COLO668 (cell line): ENCODE data around the gene SASH1.
A peak's percentile ranks its signal among the peaks of the same experiment; 100 is the strongest.

Source experiments
- DNase-seq: peaks from one replicate; lab custom pipeline; 2025; ENCODE audit not compliant: unreplicated experiment; lab: John Stamatoyannopoulos, UW

Gene SASH1

DNA sequence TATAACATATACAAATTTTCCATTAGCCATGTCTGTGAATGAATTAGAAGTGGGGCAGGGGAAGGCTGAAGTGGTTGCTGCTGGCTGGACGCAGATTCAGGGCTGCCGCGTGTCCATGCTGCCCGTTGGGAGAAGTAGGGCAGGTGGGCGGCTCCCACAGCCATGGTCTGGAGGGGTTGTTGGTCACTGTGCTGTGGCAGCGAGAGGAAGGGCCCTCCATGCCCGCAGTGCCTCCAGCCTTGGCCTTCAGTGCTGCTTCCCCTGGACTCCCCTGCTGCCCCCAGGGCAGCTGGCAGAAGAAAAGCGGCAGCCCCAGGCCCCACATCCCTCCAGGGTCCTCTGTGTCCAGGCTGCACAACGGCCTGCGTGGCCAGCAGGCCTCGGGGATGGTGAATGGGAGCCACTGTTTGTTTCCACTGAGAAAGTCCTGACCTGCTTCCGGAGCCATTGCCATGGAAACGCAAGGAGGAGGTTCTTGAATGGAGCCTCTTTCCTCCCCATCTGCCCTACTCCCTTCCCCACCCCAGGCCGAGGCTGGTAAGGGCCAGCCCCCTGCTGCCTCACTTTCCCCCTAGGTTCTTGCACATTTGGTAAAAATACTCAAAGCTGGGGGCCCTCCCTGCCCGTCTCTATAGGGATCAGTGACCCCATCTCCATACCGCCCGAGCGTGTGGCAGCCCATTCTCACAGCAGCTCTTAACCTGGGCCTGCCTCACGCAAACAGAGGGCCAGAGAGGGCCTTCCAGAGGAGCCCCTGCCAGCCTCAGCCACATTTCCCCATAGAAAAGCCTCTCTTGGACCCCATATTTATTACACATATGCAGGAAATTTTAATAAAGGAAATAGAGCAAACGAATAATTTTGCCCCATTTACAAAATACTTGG lies 113.3 kb downstream of the SASH1 start:
- DNase-seq, result no peak

DNA sequence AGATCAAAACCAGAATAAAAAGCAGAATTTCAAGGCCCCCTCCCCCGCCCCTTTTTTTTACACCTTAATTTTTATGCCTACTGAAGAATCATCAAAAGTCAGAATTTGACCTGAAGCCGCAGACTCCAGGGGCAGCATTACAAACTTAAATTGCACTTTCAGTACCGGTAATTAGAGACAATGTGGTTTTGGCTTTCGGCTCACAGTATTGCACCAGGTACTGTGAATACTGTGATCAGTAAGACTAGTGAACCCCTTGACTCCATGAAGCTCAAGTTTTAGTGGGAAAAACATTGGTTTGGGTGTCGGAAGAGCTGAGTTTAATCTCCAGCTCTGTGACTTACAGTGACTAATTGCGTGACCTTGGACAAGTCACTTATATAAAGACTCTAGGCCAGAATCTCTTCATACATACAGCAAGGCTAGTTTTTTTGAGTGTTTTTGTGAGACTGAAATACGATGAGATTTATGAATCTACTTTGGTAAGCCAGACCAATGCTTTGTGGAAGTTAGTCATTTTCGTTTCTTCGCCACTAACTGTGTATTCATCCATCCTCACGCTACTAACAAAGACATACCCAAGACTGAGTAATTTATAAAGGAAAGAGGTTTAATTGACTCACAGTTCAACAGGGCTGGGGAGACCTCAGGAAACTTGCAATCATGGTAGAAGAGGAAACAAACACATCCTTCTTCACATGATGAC lies 114.7 kb downstream of the SASH1 start:
- no peak for DNase-seq

DNA sequence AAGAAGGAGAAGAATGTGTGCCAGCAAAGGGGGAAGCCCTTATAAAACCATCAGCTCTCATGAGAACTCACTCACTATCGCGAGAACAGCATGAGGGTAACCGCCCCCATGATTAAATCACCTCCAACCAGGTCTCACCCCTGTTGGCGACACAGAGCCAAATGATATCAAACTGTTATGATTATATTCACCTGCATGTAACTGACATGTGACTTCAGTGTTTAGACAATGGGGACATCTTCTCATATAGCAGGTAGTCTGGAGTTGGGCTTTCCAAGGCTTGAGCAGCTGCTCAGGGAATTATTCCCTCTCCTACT lies 115.2 kb downstream of the SASH1 start:
- no peak for DNase-seq

DNA sequence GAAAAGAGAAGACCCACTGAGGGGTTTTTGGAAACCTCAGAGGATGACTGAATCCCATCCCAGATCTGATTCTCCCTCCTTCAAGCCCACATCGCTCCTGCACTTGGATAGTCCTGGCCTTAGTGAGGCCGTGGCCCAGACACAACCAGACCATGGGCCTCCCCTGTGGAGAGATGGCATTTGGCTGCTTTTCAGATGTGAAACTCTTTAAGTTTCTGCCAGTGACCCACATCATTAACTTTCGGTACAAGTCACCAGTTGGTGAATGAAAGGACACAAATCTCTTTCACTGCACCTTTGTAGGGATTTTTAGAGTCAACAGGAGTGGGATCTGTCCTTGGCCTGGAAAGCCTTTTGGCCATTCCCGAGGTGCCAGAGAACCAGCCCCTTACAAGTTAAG lies 116.6 kb downstream of the SASH1 start:
- no peak for DNase-seq

DNA sequence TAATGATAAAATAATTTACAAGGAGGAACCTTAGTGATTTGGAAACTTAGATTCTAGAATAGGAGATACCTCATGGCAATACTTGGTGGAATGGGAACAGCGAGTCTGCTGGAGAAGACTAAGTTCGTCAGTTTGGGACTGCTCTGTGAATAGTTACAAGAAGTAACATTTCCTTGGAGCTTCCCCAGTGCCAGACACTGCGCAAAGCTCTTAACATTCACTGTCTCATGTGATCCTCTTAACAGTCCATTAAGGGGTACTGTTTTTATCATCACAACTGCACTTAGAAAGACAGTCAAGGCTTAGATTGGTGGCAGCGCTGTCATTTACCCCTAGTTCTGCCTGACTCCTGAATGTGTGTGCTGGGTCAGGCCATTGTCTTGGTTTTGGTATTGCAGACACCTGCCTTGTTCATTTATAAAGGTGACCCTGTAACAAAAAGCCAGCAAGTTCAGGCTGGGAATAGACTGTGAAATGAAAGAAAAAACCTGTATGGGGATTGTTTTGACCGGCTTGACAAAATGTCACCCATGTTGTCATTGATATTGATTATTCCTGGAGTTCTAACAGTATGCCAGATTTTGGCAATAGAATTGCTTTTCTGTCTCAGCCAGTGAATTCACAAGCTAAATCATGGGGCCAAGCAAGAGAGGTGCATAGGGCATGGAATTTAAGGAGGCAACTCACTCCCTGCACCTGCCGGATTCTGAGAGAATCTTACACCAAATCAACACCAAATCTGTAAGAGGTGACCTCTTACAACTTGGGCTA lies 118.4 kb downstream of the SASH1 start:
- no peak for DNase-seq

DNA sequence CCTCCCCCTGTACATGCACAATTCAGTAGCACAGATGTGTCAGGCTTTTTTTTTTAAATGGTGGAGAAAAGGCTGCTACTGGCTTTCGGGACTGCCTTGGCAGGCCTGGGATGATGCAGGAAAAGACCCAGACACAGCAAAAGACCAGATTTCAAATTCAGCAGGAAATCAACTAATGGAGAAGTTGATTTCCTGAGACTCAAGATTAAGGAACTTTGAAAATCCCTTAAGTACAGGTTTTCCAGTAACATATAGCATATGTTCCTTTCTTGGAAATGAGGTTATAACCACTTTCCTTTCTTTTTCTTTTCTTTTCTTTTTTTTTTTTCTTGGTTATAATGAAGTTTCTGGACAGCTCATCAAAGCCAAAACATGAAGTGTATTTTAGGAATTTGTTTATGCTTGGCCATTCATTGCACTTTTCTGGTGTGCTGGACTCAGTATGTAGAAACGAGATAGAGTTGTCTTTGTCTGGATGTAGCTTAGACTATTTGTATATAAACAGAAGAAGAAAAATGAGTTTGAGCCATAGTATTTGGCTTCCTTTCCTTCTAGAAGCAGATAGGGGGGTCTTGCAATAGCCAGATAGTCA lies 119.4 kb downstream of the SASH1 start:
- DNase-seq, result no peak

DNA sequence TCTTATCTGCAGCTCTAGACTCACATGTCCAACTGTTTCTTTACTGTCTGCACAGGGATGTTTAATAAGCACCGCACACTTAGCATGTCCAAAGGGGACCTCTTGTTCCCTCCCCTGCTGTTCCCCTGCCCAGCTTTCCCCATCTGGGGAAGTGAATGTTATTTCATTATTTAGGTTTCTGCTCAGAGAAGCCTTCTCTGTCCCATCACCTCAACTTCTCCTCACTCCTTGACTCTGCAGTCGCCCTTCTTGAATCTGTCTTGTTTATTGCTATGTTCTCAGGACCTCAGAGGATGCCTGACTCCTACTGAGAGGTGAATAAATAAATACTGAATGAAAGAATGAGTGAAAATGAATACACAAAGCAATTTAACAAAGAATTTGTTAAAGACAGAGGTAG lies 121.0 kb downstream of the SASH1 start:
- DNase-seq, result no peak

DNA sequence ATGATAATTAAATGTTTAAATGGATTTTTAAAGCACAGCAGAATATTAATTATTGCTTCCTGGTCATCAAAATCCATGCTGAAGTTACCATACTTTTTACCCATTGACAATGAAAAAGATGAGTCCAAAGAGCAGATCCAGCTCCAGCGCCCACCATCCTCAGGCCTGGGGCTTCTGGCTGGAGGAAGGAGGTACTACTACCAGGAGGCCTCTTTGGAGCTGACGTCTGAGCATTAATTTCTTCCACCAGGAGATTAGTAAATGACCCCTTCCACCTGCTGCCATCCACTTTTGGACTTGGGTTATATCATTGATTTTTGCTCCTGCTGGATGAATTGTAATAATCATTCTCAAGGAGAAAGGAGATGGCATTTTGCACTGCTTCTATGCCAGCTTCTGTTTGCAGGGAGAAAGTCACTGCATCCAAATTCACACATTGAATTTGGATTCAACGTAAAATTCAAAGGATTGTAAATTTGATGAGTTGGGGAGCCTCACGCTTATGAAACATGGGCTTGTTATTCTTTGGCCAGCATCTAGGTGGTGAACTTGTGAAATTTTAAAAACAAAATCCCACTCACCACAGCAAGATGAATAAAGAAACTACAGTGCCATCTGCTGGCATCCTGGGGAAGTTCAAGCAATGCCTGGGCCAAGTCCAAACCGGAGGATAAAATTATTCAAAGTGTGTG lies 121.8 kb downstream of the SASH1 start:
- DNase-seq, result peak; percentile 31

DNA sequence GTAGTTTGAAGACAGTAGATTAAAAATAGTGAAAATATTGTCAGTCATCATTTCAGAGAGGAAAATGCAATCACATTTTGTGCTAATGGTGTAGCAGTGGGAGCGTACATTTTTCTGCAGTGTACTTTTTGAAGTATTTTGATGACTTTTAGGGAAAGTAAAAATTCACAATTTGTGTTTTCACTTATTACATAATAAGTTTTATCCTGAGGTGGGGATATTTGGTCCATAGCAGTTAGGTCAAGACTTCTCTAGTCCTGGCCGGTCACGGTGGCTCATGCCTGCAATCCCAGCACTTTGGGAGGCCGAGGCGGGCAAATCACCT lies 122.3 kb downstream of the SASH1 start:
- DNase-seq, result no peak

DNA sequence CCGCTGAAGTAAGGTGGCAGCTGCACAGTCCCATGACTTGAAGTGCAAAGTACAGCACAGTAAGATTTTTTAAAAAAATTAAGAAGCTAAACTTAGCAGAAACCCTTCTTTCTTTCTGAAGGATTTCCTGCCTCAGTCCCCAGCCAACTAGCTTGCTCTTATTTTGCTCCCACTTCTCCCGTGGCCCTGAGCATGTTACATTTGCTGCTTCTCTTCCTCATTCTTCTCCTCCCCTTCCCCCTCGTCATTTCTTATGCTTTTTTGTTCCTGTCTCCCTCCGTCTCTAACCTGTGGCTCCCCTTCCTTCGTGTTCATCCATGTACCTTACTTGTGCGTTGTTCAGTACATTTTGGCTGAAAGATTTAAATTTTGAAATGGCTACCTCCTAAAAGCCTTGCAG lies 123.0 kb downstream of the SASH1 start:
- no peak for DNase-seq

DNA sequence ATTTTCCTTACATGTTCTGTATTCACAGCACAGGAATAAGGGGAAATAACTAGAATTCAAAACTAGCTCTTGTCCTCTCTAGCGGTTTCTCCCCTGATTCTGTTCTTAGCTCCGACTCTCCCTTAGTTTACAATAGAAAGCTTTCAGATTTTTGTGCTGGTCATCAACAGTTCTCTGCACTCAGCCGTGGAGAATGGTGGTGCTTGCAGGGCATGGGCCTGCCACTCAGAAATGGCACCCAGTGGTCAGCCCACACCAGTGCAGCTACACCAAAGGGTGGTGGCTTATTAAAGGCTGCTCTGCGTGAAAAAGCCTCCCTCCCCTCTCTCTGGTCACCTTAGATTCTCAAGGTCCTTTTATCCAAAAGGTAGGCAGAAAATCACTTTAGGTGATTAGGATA lies 123.5 kb downstream of the SASH1 start:
- DNase-seq, result no peak

DNA sequence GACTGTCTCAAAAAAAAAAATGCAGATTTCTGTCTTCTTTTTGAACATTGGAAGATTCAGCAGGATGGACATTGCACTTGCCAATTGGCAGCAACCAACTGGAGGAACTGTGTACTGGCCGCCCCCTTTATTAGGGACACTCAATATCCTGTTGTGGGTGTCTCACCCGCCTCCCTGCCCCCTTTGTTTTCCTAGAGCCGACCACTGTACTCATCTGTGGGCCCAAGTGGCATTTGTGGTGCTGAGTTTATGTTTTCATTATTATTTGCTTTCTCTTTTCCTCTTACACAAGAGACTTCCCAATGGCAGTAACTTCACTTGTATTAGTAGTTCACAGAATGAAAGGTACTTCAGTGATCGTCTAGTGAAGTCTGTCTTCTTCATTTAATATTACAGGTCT lies 125.3 kb downstream of the SASH1 start:
- DNase-seq, result no peak

DNA sequence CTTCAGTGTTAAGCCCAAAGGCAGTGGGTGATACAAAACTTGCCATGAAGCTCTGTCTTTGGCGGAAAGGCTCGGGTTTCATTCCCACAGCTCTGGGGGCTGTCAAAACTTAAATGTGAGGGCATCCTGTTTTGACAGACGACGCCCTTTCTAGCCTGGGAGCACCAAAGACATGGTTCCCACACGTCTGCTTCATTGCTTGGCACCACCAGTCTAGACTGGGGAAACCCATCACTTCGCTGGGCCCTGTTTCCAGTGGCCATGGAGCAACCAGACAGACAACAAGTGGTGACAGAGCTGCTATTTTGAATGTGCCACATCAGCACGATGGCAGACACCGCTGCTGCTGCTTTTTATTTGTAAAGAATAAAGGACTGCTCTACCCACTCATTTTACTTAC lies 127.5 kb downstream of the SASH1 start:
- DNase-seq, result no peak

DNA sequence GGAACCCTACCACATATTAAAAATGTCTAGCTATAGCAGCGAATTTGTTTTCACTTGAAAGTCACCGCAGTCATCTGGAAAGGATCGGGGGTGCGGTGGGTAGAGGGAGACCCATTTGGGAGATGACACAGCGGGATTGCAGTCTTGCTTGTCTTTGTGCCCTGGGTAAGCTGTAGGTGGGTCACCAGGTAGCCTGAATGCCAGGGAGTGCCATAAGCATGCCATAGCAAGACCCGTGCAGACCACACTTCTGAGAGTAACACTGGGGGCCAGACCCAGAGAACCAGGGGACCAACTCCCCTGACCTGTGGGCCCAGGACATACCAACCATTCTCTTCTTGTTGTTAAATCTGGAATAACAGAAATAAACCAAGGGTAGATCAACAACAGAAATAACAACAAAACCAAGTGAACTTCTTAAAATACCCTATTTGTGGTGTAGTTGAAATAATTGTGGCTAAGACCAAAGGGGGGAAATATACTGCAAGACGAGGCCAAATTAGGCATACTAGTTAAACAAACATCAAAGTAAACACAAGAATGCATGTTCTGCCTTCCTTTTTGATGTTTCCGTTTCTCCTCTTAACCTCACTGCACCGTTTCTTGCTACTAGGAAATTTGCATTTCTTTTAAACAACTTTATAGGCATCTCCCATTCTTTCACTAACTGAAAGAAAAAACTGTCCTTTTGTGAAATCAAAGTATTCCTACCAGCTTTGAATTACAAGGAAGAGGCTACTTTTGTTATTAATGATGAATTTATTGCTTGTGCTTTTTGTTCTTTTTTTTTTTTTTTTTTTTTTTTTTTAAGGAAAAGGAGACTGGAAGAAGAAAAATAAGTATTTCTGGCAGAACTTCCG lies 128.2 kb downstream of the SASH1 start:
- DNase-seq, result no peak

DNA sequence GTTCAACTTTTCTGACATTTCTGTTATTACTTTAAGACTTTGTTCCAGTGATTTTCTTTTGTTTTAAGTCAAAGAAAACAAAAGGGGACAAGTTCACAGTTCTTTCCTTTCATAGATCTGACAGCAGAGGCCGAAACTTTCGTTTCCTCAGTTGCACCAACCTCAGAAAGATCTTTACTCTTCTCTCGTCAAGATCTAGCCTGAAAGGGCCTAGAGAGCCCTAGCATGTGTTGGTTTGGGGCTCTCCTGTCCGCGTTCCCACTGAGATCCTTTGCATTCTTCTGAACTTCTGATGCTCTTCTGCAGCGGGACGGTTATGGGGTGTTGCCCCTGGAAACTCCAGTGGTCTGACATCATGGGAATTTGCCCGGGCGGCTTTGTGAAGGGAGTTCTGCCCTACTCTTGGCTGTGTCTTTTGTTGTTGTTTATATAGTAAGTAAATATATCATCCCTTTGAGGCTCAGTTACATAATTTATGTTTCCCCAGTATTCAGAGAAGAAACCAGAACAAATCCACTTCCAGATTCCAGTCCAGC lies 129.1 kb downstream of the SASH1 start:
- no peak for DNase-seq

DNA sequence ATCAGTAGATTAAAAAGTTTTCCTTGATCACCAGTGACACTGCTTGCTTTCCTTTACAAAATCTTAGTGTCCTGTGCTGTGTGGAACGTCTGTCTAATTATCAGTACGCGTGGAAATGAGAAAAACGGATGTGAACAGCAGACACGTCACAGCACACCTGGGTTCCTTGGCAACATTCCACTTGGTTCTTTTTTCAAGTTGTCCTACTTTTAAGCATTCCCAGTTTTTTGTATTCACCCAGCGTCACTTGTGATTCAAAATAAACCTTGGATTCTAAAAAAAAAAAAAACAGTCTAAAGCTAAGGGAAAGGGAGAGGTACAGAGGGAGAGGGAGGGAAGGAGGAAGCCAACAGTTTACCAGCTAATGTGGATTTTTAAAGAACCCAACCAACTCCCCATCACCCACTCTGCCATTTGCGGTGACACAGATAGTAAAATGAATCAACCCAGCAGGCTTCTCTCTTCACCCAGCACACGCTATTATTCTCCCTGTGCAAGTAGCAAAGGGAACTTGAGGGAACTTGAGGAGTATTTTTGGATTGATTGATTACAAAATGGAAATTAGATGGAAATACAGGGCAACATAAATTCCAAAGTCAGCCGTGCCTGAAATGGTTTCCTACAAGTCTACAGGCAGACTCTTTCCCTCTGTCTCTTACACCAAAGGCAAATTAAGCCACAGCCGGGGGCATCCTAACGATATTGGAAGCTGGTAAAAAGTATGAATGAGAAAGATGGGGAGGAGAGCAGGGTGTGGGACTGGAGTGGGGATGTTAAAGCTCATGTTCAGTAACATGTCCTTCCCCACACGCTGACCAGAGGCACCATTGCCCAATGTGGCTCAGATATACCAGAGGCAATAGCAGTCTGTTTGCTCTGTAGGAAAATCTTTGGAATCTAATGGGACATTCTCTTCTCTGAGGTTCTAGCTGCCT lies 129.8 kb downstream of the SASH1 start:
- no peak for DNase-seq

DNA sequence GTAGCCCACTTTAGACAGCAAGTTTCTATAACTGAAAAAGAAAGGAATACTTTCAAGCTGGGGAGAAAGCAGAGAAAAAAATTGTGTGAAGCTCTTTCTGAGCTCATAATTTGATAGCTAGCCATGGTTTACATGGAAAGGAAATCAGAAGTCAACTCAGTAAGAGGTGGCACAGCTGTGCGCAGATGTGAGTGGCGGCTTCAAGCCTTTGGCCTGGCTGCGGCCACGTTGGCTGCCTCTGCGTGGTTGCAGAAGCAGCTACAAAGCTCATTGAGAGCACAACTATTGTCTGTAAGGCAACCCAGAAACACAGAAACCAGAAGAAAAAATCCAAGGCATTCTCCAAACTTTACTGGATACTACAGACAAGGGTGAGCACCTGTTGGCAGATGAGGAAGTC lies 136.9 kb downstream of the SASH1 start:
- DNase-seq, result no peak

DNA sequence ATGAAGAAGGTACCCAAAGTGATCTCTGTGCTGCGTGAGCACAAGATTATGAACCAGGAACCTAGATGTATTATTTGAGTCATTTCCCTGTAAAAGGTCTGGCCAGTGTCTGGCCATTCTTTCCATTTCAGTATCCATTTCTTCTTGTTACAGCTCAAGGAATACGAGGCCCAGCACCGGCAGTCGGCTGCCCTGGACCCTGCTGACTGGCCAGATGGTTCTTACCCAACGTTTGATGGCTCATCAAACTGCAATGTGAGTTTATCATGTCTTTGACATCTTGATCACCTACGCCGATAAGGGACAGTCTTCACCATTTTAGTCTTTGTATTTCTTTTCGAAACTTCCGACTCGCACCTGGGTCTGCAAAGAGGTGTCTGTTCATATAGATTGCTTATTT lies 144.8 kb downstream of the SASH1 start:
- no peak for DNase-seq
